GM12864 (cell line): ENCODE measurements around the gene CDK14.

ENCODE experiments used
- DNase-seq: peaks from one replicate; pipeline ENCODE4 v3.0.0-alpha.2; 2011; ENCODE audit warnings: low read depth
- H3K4me3 ChIP-seq: 2 replicates; pipeline ENCODE4 v1.5.1; 2011; ENCODE audit warnings: mild to moderate bottlenecking, low read depth, low read length, control low read depth
- TF ChIP-seq, protein P1 (sequence below): IDR thresholded peaks from 2 replicates; pipeline ENCODE4 v1.5.1; 2011; ENCODE audit warnings: low read depth, mild to moderate bottlenecking, moderate library complexity, low read length, control low read depth, inconsistent platforms; ENCODE audit errors: missing control alignments

CDK14 gene

DNA sequence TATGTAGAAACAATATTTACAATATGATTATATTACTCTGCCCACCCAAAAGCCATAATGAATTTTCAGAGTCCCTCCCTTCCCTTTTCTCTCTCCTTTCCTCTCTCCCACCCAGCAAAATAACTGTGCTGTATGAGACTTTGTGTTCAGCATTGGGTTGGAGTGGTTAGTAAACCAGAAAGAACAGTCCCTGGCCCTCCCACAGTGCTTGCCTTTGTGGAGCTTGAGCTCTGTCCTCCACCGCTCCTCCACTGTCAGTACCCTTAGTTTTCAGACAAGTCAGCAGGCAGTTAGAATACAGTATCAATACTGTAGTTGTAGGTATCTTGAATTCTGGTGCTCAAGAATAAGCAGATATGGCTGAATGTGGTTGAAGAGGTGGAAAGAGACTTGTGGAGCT lies 92.7 kb downstream of the CDK14 start:
- no peak for DNase-seq
- H3K4me3 ChIP-seq, result no peak overlapping the region
- TF ChIP-seq, protein P1, sequence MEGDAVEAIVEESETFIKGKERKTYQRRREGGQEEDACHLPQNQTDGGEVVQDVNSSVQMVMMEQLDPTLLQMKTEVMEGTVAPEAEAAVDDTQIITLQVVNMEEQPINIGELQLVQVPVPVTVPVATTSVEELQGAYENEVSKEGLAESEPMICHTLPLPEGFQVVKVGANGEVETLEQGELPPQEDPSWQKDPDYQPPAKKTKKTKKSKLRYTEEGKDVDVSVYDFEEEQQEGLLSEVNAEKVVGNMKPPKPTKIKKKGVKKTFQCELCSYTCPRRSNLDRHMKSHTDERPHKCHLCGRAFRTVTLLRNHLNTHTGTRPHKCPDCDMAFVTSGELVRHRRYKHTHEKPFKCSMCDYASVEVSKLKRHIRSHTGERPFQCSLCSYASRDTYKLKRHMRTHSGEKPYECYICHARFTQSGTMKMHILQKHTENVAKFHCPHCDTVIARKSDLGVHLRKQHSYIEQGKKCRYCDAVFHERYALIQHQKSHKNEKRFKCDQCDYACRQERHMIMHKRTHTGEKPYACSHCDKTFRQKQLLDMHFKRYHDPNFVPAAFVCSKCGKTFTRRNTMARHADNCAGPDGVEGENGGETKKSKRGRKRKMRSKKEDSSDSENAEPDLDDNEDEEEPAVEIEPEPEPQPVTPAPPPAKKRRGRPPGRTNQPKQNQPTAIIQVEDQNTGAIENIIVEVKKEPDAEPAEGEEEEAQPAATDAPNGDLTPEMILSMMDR, result no peak

DNA sequence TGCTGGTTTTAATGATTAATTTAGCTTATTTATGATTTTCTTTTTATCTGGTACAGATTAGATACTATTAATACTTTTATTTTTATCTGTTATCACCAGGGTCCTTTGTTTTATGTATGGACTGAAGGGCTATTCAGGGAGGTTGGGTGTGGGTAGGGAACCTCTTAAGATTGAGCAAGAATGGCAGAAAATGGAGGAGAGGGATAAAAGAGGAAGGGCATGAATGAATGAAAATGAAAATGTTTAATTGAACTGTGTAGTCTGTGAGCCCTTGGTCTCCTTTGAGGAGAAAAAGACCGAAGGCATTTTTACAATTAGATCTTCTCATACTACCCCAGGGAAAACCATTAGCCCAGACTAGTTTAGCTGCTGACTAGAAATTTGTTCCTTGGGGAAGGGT lies 93.1 kb downstream of the CDK14 start:
- H3K4me3 ChIP-seq, result no peak overlapping the region
- TF ChIP-seq, protein P1, result no peak
- DNase-seq, result no peak

DNA sequence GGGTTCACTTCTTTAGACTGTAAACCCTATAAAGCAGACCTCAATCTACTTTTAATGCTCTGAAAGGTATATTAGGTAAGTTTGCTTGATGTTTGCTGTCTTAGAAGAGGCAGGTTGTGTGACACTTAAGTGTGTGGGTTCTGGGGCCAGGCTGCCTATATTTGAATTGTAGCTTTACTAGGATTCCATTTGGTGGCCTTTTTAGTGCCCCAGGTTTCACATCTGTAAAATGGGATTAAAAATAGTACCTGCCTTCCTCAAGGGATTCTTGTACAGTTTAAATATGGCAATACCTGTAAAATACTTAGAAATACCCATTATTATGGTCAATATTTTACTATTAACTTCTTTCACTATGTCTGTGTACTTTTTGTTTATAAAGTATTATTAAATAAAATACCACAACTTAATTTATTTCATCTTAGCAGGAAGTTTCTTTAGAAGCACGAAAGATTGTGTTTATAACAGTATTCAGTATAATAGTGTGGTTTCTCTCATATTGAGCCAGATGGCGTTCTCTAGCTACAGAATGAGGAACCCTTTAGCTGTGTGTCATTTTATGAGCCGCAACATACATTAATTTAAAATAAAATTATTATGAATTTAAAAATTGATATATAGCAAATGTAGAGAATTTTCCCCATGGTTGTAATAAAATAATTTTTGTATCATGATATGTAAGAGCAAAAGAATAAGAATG lies 94.2 kb downstream of the CDK14 start:
- TF ChIP-seq, protein P1, result no peak
- H3K4me3 ChIP-seq, result no peak overlapping the region
- DNase-seq, result no peak

DNA sequence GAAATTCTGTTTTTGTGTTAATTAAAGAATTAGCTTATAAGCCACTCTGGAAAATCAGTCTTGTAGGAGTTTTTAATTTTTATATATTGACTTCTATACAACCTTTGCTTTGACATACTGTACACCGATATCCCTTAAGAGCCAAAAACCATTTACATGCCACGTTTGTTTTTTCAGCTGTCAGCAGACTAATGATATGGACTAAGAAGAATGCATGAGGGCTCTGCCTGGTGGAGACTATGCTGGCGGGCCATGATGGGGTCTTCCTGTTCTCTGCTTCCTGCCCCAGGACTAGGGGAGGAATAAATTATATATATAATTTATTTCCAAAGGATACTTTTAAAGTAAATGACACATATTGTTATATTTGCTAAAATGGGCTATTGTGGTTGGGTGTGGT lies 96.3 kb downstream of the CDK14 start:
- H3K4me3 ChIP-seq, result no peak overlapping the region
- no peak for DNase-seq
- TF ChIP-seq, protein P1, result no peak

DNA sequence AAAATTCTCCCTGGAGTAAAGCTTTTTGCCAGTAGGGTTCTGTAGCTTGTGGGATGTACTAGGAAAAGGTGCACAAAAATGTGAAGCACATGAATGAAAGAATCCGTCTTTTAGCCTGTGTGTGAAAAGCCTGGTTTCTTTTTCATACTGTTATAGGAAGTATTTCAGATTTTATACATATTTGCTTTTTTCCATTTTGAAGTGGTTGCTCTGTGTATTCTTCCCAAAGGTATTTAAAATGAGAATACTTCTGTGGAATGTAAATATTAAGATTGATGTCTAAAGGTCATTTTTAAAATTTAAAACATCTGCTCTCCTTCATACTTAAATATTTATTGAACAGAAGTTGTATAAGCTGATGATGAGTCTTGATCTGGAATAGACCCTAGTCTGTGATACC lies 96.8 kb downstream of the CDK14 start:
- DNase-seq, result no peak
- TF ChIP-seq, protein P1, result no peak
- no peak overlapping the region for H3K4me3 ChIP-seq

DNA sequence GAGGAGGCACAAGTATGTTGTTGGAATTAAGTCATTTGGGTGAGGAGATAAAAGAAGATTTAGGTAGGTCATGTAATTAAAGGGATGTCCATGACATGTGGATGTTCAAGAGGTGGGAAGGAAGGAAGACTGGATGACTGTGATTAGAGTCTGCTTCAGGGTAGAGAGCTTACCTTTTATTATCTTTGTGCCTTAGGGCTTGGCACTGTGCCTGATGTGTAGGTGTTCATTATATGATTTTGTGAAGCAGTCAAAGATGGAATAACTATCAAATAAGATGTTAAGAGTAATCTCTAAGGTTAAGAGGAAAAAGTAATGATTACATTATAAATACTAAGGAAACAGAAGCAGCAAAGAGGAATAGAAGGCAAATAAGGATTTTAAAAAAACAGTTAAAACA lies 97.8 kb downstream of the CDK14 start:
- TF ChIP-seq, protein P1, result no peak
- no peak overlapping the region for H3K4me3 ChIP-seq
- DNase-seq, result no peak

DNA sequence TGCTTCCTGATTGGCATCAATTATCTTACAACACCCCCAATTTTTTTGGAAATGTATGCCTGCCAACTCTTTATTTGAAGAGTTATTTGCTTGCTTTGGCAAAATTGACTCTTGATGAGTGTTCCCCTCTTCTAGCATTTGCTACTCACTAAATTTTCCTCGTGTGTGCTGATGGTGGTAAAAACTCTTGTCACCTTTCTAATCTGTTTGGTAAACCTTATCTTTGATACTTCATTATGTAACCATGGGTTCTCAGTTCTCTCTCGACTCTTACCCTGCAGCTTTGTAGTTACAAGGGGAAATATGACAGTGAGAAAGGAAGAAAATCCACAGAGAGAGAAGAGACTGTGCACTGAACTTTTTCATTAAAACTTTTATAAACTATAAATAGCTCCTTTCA lies 102.5 kb downstream of the CDK14 start:
- TF ChIP-seq, protein P1, result no peak
- DNase-seq, result no peak
- H3K4me3 ChIP-seq, result no peak overlapping the region
